Measurements from ENCODE around the gene METTL21C.

The METTL21C gene

DNA sequence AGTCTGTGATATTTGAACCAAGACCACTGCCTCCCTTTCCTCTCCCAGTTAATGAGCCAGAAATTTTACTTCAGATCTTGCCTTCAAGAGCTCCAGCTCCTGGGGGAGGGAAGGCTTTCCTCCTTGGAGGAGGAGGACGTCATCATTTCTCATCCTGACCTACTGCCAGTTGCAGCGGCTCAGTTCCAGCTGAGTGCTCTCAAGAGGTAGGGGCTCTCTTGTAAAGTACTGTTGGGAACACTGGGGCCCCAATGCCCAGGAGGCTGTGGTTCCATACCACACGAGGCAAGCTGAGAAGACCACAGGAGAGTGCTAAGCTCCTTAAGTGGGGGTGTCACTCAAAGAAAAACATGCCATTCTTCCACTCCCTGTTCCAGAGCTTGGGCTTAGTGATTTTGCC is 36.2 kb downstream of the METTL21C start:
- no peak for ATAC-seq
- TF ChIP-seq RARB (CRISPR knock-in tag; IDR thresholded peaks at IDR 0.05) (no peak), GLIS3 (CRISPR knock-in tag; IDR thresholded peaks at IDR 0.05) (no peak), ZNF565 (CRISPR knock-in tag; conservative IDR thresholded peaks at IDR 0.05; ENCODE audit: low read depth) (no peak), ZFP3 (CRISPR knock-in tag; IDR thresholded peaks at IDR 0.05) (no peak), CSDC2 (CRISPR knock-in tag; IDR thresholded peaks at IDR 0.05) (no peak), ISL1 (CRISPR knock-in tag; IDR thresholded peaks at IDR 0.05) (no peak), ARNTL (CRISPR knock-in tag; IDR thresholded peaks at IDR 0.05; ENCODE audit: borderline replicate concordance, low read depth) (no peak), TOX (CRISPR knock-in tag; IDR thresholded peaks at IDR 0.05; ENCODE audit: borderline replicate concordance) (no peak), OSR1 (CRISPR knock-in tag; IDR thresholded peaks at IDR 0.05) (no peak), ZFP30 (CRISPR knock-in tag; IDR thresholded peaks at IDR 0.05) (no peak), TCF4 (CRISPR knock-in tag; IDR thresholded peaks at IDR 0.05; ENCODE audit: borderline replicate concordance) (no peak), PPARA (CRISPR knock-in tag; IDR thresholded peaks at IDR 0.05; ENCODE audit: borderline replicate concordance) (no peak), SNAI2 (CRISPR knock-in tag; IDR thresholded peaks at IDR 0.05) (no peak)
- TF ChIP-seq, protein P1, sequence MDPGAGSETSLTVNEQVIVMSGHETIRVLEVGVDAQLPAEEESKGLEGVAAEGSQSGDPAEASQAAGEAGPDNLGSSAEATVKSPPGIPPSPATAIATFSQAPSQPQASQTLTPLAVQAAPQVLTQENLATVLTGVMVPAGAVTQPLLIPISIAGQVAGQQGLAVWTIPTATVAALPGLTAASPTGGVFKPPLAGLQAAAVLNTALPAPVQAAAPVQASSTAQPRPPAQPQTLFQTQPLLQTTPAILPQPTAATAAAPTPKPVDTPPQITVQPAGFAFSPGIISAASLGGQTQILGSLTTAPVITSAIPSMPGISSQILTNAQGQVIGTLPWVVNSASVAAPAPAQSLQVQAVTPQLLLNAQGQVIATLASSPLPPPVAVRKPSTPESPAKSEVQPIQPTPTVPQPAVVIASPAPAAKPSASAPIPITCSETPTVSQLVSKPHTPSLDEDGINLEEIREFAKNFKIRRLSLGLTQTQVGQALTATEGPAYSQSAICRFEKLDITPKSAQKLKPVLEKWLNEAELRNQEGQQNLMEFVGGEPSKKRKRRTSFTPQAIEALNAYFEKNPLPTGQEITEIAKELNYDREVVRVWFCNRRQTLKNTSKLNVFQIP (CRISPR knock-in tag; IDR thresholded peaks at IDR 0.05; ENCODE audit: borderline replicate concordance, low read depth), result no peak
- TF ChIP-seq, protein P2, sequence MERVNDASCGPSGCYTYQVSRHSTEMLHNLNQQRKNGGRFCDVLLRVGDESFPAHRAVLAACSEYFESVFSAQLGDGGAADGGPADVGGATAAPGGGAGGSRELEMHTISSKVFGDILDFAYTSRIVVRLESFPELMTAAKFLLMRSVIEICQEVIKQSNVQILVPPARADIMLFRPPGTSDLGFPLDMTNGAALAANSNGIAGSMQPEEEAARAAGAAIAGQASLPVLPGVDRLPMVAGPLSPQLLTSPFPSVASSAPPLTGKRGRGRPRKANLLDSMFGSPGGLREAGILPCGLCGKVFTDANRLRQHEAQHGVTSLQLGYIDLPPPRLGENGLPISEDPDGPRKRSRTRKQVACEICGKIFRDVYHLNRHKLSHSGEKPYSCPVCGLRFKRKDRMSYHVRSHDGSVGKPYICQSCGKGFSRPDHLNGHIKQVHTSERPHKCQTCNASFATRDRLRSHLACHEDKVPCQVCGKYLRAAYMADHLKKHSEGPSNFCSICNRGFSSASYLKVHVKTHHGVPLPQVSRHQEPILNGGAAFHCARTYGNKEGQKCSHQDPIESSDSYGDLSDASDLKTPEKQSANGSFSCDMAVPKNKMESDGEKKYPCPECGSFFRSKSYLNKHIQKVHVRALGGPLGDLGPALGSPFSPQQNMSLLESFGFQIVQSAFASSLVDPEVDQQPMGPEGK (CRISPR knock-in tag; IDR thresholded peaks at IDR 0.05; ENCODE audit: borderline replicate concordance), result no peak
- TF ChIP-seq, protein P3, sequence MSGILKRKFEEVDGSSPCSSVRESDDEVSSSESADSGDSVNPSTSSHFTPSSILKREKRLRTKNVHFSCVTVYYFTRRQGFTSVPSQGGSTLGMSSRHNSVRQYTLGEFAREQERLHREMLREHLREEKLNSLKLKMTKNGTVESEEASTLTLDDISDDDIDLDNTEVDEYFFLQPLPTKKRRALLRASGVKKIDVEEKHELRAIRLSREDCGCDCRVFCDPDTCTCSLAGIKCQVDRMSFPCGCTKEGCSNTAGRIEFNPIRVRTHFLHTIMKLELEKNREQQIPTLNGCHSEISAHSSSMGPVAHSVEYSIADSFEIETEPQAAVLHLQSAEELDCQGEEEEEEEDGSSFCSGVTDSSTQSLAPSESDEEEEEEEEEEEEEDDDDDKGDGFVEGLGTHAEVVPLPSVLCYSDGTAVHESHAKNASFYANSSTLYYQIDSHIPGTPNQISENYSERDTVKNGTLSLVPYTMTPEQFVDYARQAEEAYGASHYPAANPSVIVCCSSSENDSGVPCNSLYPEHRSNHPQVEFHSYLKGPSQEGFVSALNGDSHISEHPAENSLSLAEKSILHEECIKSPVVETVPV (CRISPR knock-in tag; IDR thresholded peaks at IDR 0.05), result no peak
- TF ChIP-seq, protein P4, sequence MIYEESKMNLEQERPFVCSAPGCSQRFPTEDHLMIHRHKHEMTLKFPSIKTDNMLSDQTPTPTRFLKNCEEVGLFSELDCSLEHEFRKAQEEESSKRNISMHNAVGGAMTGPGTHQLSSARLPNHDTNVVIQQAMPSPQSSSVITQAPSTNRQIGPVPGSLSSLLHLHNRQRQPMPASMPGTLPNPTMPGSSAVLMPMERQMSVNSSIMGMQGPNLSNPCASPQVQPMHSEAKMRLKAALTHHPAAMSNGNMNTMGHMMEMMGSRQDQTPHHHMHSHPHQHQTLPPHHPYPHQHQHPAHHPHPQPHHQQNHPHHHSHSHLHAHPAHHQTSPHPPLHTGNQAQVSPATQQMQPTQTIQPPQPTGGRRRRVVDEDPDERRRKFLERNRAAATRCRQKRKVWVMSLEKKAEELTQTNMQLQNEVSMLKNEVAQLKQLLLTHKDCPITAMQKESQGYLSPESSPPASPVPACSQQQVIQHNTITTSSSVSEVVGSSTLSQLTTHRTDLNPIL (CRISPR knock-in tag; IDR thresholded peaks at IDR 0.05; ENCODE audit: low read depth), result no peak

DNA sequence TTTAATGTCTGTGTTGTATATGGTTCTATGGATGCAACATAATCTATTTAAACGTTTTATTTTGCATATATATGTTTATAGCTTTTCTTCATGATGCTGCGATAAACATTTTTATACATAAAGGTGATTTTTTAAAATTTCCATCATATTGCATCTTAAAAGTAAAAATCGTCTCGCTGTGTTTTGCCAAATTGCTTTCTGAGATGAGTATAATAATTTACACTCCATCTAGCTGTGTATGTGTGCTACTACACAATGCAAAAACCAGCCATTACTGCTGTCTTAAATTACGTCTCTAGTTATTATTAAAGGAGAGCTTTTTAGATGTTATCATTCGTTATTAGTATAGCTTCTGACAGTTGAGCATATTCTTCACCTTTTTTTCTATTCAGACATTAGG is 37.2 kb downstream of the METTL21C start:
- TF ChIP-seq ISL1 (CRISPR knock-in tag; IDR thresholded peaks at IDR 0.05) (no peak), BACH2 (CRISPR knock-in tag; IDR thresholded peaks at IDR 0.05; ENCODE audit: borderline replicate concordance) (no peak), GLIS3 (CRISPR knock-in tag; IDR thresholded peaks at IDR 0.05) (no peak), TCF4 (CRISPR knock-in tag; IDR thresholded peaks at IDR 0.05; ENCODE audit: borderline replicate concordance) (no peak), ESRRG (CRISPR knock-in tag; IDR thresholded peaks at IDR 0.05) (no peak), PPARA (CRISPR knock-in tag; IDR thresholded peaks at IDR 0.05; ENCODE audit: borderline replicate concordance) (no peak), TOX (CRISPR knock-in tag; IDR thresholded peaks at IDR 0.05; ENCODE audit: borderline replicate concordance) (no peak), ZFP3 (CRISPR knock-in tag; IDR thresholded peaks at IDR 0.05) (no peak), CSDC2 (CRISPR knock-in tag; IDR thresholded peaks at IDR 0.05) (no peak), ARNTL (CRISPR knock-in tag; IDR thresholded peaks at IDR 0.05; ENCODE audit: borderline replicate concordance, low read depth) (no peak), RARB (CRISPR knock-in tag; IDR thresholded peaks at IDR 0.05) (no peak), ZNF70 (CRISPR knock-in tag; IDR thresholded peaks at IDR 0.05) (no peak), OSR1 (CRISPR knock-in tag; IDR thresholded peaks at IDR 0.05) (no peak), ZC3H10 (CRISPR knock-in tag; IDR thresholded peaks at IDR 0.05) (no peak)
- TF ChIP-seq, protein P4 (CRISPR knock-in tag; IDR thresholded peaks at IDR 0.05; ENCODE audit: low read depth), result no peak
- TF ChIP-seq, protein P5, sequence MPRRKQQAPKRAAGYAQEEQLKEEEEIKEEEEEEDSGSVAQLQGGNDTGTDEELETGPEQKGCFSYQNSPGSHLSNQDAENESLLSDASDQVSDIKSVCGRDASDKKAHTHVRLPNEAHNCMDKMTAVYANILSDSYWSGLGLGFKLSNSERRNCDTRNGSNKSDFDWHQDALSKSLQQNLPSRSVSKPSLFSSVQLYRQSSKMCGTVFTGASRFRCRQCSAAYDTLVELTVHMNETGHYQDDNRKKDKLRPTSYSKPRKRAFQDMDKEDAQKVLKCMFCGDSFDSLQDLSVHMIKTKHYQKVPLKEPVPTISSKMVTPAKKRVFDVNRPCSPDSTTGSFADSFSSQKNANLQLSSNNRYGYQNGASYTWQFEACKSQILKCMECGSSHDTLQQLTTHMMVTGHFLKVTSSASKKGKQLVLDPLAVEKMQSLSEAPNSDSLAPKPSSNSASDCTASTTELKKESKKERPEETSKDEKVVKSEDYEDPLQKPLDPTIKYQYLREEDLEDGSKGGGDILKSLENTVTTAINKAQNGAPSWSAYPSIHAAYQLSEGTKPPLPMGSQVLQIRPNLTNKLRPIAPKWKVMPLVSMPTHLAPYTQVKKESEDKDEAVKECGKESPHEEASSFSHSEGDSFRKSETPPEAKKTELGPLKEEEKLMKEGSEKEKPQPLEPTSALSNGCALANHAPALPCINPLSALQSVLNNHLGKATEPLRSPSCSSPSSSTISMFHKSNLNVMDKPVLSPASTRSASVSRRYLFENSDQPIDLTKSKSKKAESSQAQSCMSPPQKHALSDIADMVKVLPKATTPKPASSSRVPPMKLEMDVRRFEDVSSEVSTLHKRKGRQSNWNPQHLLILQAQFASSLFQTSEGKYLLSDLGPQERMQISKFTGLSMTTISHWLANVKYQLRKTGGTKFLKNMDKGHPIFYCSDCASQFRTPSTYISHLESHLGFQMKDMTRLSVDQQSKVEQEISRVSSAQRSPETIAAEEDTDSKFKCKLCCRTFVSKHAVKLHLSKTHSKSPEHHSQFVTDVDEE (CRISPR knock-in tag; IDR thresholded peaks at IDR 0.05), result no peak
- TF ChIP-seq, protein P2 (CRISPR knock-in tag; IDR thresholded peaks at IDR 0.05; ENCODE audit: borderline replicate concordance), result no peak
- TF ChIP-seq, protein P3 (CRISPR knock-in tag; IDR thresholded peaks at IDR 0.05), result no peak
- TF ChIP-seq, protein P1 (CRISPR knock-in tag; IDR thresholded peaks at IDR 0.05; ENCODE audit: borderline replicate concordance, low read depth), result no peak
- ATAC-seq, result no peak

All from SK-N-SH treated with all-trans-retinoic acid at 6 μM for 48 hours (cell line).